ENCODE results near the gene BHMT2. TPM values are rescaled to one million over a fixed set of nuclear protein-coding genes. Genes with fewer than 3 reads are reported as not detected.

The BHMT2 gene
- total RNA-seq, 2 experiments from 2014 or later, result not detected

Other genes with a start within 250 kb of the BHMT2 start
- gene ARSB, start 84.5 kb upstream of the BHMT2 start, total RNA-seq, result 10 to 100 TPM; 10.4 to 11.5 TPM
- not detected for gene DMGDH, start 93 bp upstream of the BHMT2 start, total RNA-seq
- not detected for gene BHMT, start 42.0 kb downstream of the BHMT2 start, total RNA-seq
- gene JMY, start 166.4 kb downstream of the BHMT2 start, total RNA-seq, result 1 to 10 TPM; 4.5 to 4.8 TPM